Spleen (tissue), 11 donors: Measurements from ENCODE around the gene BRD3. TPM values are rescaled to one million over a fixed set of nuclear protein-coding genes. Genes with fewer than 3 reads are reported as not detected.
A peak's percentile ranks its signal among the peaks of the same experiment; 100 is the strongest.

Source experiments
- DNase-seq: peaks from one replicate; pipeline ENCODE4 v3.0.0-alpha.2; 2020
- H3K27ac ChIP-seq, 8 donors: fragments of 200-600 bp; sonication (generic) in 7 of 8; 1 replicate in 4 of 8; 2 replicates in 4 of 8; pipeline versions ENCODE4 v1.5.0 to v1.8.0; 2016 to 2021; ENCODE audit warnings: inconsistent platforms in 4 of 8, mild to moderate bottlenecking in 4 of 8, moderate library complexity in 1 of 8
- H3K27me3 ChIP-seq, 7 donors: fragments of 200-600 bp; sonication (generic) in 6 of 7; replicated peaks in 1 of 7; 1 replicate in 4 of 7; 2 replicates in 3 of 7; pipeline versions ENCODE4 v1.5.0 to v1.8.0; 2016 to 2021; ENCODE audit warnings: inconsistent platforms in 3 of 7, mild to moderate bottlenecking in 1 of 7
- H3K36me3 ChIP-seq, 6 donors: fragments of 200-600 bp; sonication (generic) in 5 of 6; 1 replicate in 4 of 6; 2 replicates in 2 of 6; pipeline versions ENCODE4 v1.5.0 to v1.8.0; 2016 to 2021; ENCODE audit warnings: inconsistent platforms in 2 of 6
- H3K4me1 ChIP-seq, 6 donors: fragments of 200-600 bp; sonication (generic) in 5 of 6; 1 replicate in 3 of 6; 2 replicates in 3 of 6; pipeline versions ENCODE4 v1.5.0 to v1.8.0; 2016 to 2021; ENCODE audit warnings: inconsistent platforms in 3 of 6
- H3K4me3 ChIP-seq, 8 donors: fragments of 200-600 bp; sonication (generic) in 7 of 8; 1 replicate in 4 of 8; 2 replicates in 4 of 8; pipeline versions ENCODE4 v1.5.0 to v1.8.0; 2016 to 2021; ENCODE audit warnings: inconsistent platforms in 4 of 8, mild to moderate bottlenecking in 4 of 8, moderate library complexity in 2 of 8
- H3K9me3 ChIP-seq, 8 donors: fragments of 200-600 bp; sonication (generic) in 7 of 8; 1 replicate in 4 of 8; 2 replicates in 4 of 8; pipeline versions ENCODE4 v1.5.0 to v1.8.0; 2016 to 2021; ENCODE audit warnings: inconsistent platforms in 4 of 8
- CTCF ChIP-seq, 11 experiments: fragments of 200-600 bp in 7 of 11; fragments of 450-650 bp in 4 of 11; sonication (generic) in 4 of 11; IDR thresholded peaks in 8 of 11; conservative IDR thresholded peaks in 3 of 11; 1 replicate in 7 of 11; 2 replicates in 4 of 11; pipeline versions ENCODE4 v1.4.0 to v1.8.0; 2016 to 2021; ENCODE audit warnings: antibody characterized with exemption in 11 of 11, inconsistent platforms in 4 of 11, mild to moderate bottlenecking in 1 of 11
- POLR2A ChIP-seq, 3 donors: fragments of 450-650 bp; IDR thresholded peaks; one replicate each; pipeline ENCODE4 v1.5.1; 2017; ENCODE audit warnings: antibody characterized with exemption in 3 of 3, mild to moderate bottlenecking in 1 of 3
- POLR2AphosphoS5 ChIP-seq, 3 donors: sonication (generic); formaldehyde crosslinking; IDR thresholded peaks; one replicate each; pipeline ENCODE4 v1.5.1; 2017; ENCODE audit warnings: antibody characterized with exemption in 3 of 3
- WGBS, 5 donors: extraction: QIAGEN DNeasy Blood & Tissue Kit in 3 of 5; methylation state at CpG; one replicate each; pipeline versions ENCODE4 v1.1.5 to v1.1.7; 2013 to 2018; 5-methylcytosine and 5-hydroxymethylcytosine counted together
- intact Hi-C: fragments of 100-400 bp; cut with DNase I; formaldehyde crosslinking; loops from one replicate; pipeline ENCODE4 v1.15.0; 2023; ENCODE audit warnings: low total_unique reads
- polyA plus RNA-seq, 3 donors: library from polyadenylated mRNA; stranded (reverse); fragments of 200-250 nt; gene quantifications; one replicate each; pipeline ENCODE4 v1.2.1, GENCODE V29; 2013
- total RNA-seq, 7 donors: library from RNA; depleted of rRNA in 3 of 7; stranded (reverse); fragments of >200 nt in 3 of 7; fragmentation: NEBNext Ultra II Directional in 4 of 7; extraction: Animal tissue kit (Norgen Biotek cat#: 25700) in 4 of 7; gene quantifications; one replicate each; pipeline versions ENCODE4 v1.1.0 to v1.2.1, GENCODE V29; 2016 to 2021
- donor health status: healthy with polysubstance abuse.
- donor health status: DM: no; HTN: no; CAD: no; lungs with moderate emphysema.
- donor health status: DM: no; HTN: no; CAD: no.
- donor health status: Bipolar disorder and iron deficiency.
- donor health status: healthy.
- donor health status: DM: no; HTN: no; CAD: no.
- donor health status: DM: yes; HTN: yes; CAD: no.

The BRD3 gene
- total and polyA plus RNA-seq, 10 donors: 5.9 to 54.0 (median 30.0) TPM

DNA sequence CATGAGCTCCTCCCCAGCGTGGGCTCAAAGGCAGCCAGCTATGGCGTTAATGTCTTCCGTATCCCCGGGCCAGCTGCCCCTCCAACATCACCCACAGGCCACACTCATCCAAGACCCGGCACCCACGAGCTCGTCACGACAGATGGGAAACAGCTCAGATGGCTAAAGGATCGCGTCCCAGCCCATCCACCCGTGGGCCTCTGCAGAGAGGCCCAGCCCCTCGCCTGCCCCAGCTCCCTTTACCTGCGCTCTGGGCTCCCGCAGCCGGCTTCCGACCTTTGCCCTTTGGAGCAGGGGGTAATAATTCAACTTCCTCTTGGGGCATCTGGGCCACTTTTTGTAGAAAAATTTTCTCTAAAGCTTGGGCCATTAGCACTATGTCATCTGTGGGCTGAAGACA, 16.5 kb downstream of the BRD3 start:
- peak; percentile 38 for DNase-seq
- H3K9me3 ChIP-seq: no peaks in the 10 kb centered on the region
- peaks cover 19 to 45% (median 33%) of the 10 kb centered on the region in 6 donors for H3K4me1 ChIP-seq
- intact Hi-C loops: no loop called here
- H3K4me3 ChIP-seq: no peak overlapping the region
- H3K27ac ChIP-seq: no peak overlapping the region
- WGBS, 5 donors: 94 to 97% (median 95%) methylated on average over 16 of the region's 16 CpGs
- no peak for TF ChIP-seq POLR2A (IDR thresholded peaks at IDR 0.05)
- TF ChIP-seq CTCF (IDR thresholded peaks at IDR 0.05 in 8 of 11, conservative IDR thresholded peaks at IDR 0.05 in 3 of 11): no peak
- peak in 1 of 3 donors; percentile 15 for TF ChIP-seq POLR2AphosphoS5 (IDR thresholded peaks at IDR 0.05)
- H3K27me3 ChIP-seq: no peaks in the 10 kb centered on the region
- peaks cover 6 to 85% (median 66%) of the 10 kb centered on the region in 6 donors for H3K36me3 ChIP-seq

DNA sequence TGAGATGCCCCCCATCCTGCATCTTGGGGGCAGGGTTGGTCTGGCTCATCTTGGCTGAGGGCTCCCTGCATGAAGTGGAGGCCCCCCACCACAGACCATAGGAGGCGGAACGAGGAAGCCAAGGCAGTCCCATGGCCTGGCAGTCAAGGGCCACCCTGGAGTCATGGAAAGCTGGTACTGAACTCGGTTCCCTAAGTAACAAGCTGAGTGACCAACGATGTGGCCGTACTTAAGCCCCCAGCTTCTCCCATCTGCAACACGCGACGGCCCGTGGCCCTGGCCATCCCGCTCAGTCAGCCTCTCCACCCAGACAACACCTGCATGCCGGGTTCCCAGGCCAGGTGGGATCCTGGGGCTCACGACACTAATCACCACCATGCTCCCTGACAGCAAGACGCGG, 17.1 kb downstream of the BRD3 start:
- intact Hi-C loops: no loop called here
- H3K27ac ChIP-seq: no peak overlapping the region
- WGBS, 5 donors: 87 to 91% (median 88%) methylated on average over 11 to 14 of the region's 14 CpGs
- TF ChIP-seq CTCF (IDR thresholded peaks at IDR 0.05 in 8 of 11, conservative IDR thresholded peaks at IDR 0.05 in 3 of 11) (no peak), POLR2AphosphoS5 (IDR thresholded peaks at IDR 0.05) (no peak)
- no peaks in the 10 kb centered on the region for H3K9me3 ChIP-seq
- H3K4me3 ChIP-seq: no peak overlapping the region
- H3K4me1 ChIP-seq: peaks cover 13 to 39% (median 27%) of the 10 kb centered on the region in 6 donors
- peak; percentile 54 for DNase-seq
- no peaks in the 10 kb centered on the region for H3K27me3 ChIP-seq
- H3K36me3 ChIP-seq: peaks cover 6 to 91% (median 72%) of the 10 kb centered on the region in 6 donors

- Histone ChIP-seq H3K27me3 (no peaks in the 10 kb centered on the region), H3K27ac (no peak overlapping the region), H3K36me3 (peaks cover 6 to 94% (median 78%) of the 10 kb centered on the region in 6 donors), H3K4me1 (peaks cover 6 to 32% (median 20%) of the 10 kb centered on the region in 6 donors), H3K9me3 (no peaks in the 10 kb centered on the region), H3K4me3 (no peak overlapping the region)
- intact Hi-C loops: no loop called here
- peak; percentile 67 for DNase-seq
- TF ChIP-seq CTCF (IDR thresholded peaks at IDR 0.05 in 8 of 11, conservative IDR thresholded peaks at IDR 0.05 in 3 of 11) (no peak), POLR2A (IDR thresholded peaks at IDR 0.05) (no peak), POLR2AphosphoS5 (IDR thresholded peaks at IDR 0.05) (peak in 1 of 3 donors; percentile 59)
- WGBS, 5 donors: 85 to 93% (median 89%) methylated on average over 25 to 28 of the region's 28 CpGs
These were observed 17.8 kb downstream of the BRD3 start for GRCh38 chr9:134049772-134050588.

- no peak for DNase-seq
- Histone ChIP-seq H3K4me1 (peaks cover 3 to 24% (median 14%) of the 10 kb centered on the region in 6 donors), H3K36me3 (peaks cover 6 to 100% (median 86%) of the 10 kb centered on the region in 6 donors), H3K4me3 (no peak overlapping the region), H3K27ac (no peak overlapping the region), H3K27me3 (no peaks in the 10 kb centered on the region), H3K9me3 (no peaks in the 10 kb centered on the region)
- intact Hi-C loops: no loop called here
- 85 to 96% (median 89%) methylated on average over 16 to 20 of the region's 20 CpGs for WGBS, 5 donors
- TF ChIP-seq CTCF (IDR thresholded peaks at IDR 0.05 in 8 of 11, conservative IDR thresholded peaks at IDR 0.05 in 3 of 11): no peak
- TF ChIP-seq POLR2A (IDR thresholded peaks at IDR 0.05): no peak
- TF ChIP-seq POLR2AphosphoS5 (IDR thresholded peaks at IDR 0.05): peak in 1 of 3 donors; percentile 52
These were observed 18.6 kb downstream of the BRD3 start for GRCh38 chr9:134049236-134049635.
